HK-2 (cell line): Measurements from ENCODE around the gene SLC2A4.

Source experiments
- DNase-seq: peaks from one replicate; pipeline ENCODE4 v3.0.0-alpha.2; 2018; ENCODE audit not compliant: unreplicated experiment

SLC2A4 gene

DNA sequence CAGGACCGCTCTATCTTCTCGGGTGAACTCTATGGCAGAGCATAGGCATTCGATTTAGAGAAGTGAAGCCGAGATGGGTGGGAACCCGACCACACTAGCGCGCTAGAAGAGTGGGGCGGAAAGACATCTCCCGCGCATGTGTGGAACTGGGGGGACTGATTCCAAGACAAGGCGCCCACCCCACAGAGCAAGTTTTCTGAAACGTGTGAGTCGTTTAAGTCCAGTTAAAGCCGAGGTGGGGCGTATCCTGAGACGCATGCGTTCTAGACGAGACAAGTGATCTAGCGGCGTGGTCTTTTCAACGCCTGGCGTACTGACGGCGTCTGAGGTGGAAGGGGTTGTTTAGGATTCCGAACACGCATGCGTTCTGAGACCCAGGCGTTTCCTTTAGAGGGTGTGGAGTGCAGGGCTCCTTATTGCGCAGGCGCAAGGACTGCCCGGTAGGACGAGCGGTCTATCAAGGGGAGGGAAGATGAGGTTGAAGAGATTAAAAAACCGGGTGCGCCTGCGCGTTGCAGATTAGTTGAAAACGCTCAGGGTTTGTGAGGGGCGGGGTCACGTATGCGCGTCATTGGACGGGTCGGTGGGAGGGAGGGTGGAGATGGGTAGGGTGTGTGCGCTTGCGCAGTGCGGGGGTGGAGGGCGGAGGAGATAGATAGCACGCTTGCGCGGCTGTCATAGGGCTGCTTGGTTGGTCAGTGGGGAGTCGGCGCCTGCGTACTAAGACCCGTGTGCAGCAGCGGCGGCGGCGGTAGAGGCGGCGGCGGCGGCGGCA lies 25.6 kb downstream of the SLC2A4 start, which contains the start of gene EIF5A:
Gene EIF5A, plus strand, starts transcription at position 718 of the 775 bp plus-strand sequence. CDS start 2,008 bp downstream, outside the sequence.
- peak; percentile 100 for DNase-seq

DNA sequence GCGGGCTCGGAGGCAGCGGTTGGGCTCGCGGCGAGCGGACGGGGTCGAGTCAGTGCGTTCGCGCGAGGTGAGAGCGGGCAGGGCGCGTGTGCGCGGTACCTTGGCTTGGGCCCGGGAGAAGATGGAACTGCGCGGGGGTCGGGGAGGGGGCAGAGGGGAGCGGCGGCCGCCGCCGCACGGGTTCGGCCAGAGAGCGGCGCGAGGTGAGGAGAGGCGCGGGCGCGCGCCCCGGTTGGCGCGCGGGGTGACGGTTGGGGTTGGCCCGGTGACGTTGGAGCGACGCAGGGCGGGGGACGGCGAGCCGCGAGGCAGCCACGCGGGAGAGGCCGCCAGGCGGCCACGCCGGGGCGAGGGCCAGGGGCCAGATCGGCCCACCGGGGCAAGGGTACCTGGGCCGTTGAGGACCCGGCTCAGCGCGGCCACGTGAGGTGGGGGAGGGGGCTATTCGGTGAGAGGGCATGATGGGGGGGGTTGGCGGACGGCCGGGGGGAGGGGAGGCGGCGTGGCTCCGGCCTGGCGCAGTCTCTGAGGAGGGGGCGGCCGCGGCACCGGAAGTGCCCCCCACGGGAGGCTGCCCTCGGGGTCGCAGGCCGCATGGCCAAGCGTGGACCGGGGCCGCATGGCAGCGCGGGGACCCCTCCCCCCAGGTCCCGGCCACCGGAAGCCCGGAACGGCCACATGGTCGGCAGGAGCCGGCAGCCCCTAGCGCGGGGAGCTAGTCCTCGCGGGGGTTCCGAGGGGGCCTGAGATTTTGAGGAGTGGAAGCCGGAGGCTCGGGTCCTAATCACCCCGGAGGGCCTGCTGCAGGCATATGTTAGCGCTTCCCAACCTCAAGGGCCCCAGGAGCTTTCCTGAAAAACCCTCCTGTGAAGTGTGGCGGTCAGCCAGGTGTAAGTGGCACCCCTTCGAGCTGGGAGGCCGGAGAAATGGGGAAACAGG lies 26.4 kb downstream of the SLC2A4 start:
- DNase-seq: peak; percentile 41

- DNase-seq: peak; percentile 76
These were observed 27.3 kb downstream of the SLC2A4 start for GRCh38 chr17:7308625-7309433.

DNA sequence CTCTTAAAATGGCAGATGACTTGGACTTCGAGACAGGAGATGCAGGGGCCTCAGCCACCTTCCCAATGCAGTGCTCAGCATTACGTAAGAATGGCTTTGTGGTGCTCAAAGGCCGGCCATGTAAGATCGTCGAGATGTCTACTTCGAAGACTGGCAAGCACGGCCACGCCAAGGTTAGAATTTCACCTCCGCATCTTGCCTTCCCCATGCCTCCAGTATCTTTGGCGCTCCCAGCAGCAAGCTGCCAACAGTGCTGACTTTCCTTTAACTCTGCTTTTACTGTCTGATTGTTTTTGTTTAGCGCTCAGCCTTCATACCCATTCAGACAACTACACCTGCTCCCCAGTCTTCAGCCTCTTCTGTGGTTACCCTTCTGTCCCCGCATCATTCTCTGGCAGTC lies 28.1 kb downstream of the SLC2A4 start:
- DNase-seq: no peak

DNA sequence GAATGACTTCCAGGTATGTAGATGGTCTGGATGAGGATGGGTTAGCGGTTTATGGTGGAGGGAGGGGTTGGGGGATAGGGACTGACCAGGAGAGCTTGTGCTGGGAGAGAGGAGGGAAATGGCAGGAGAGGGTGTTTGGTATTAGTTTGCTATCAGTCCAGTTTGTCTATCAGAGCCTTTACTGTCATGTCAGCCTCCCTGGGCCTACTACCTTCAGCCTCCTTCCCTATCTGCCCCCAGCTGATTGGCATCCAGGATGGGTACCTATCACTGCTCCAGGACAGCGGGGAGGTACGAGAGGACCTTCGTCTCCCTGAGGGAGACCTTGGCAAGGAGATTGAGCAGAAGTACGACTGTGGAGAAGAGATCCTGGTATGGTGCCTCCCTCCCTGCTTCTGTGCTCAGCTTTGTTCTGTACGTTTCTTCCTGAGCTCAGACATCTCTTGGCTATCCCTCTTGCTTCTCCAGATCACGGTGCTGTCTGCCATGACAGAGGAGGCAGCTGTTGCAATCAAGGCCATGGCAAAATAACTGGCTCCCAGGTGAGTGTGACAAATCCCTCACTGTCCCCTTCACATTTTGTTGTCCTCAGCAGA lies 29.7 kb downstream of the SLC2A4 start:
- DNase-seq: no peak

DNA sequence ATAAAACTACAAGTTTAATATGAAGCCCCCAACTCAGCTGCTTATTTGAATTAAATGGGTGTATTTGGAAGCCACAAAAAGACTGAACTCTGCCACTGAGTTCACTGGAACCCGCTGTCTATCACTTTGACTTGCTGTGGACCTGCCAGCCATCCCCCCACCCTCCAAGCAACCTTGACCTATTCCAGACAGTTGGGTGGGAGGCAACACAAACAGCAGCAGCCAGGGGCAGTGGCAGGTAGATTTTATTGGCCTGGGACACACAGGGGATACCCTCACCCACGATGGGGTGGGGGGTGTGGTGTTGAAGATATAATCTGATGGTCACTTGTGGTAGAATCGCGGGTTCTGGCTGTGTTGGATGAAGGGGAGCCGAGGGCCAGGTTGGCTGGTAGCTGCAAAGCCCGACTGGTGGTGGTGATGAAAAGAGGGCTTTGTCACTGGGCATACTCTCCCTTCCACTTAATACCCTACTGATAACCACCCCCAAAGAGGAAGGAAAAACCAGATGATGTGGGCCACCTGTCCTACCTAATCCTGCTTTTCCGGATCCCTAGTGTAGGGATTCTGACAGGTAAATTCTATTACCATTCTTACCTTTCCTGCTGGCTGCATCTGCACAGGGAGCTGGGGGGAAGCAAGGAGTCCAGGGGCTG lies 31.0 kb downstream of the SLC2A4 start:
- DNase-seq: no peak

DNA sequence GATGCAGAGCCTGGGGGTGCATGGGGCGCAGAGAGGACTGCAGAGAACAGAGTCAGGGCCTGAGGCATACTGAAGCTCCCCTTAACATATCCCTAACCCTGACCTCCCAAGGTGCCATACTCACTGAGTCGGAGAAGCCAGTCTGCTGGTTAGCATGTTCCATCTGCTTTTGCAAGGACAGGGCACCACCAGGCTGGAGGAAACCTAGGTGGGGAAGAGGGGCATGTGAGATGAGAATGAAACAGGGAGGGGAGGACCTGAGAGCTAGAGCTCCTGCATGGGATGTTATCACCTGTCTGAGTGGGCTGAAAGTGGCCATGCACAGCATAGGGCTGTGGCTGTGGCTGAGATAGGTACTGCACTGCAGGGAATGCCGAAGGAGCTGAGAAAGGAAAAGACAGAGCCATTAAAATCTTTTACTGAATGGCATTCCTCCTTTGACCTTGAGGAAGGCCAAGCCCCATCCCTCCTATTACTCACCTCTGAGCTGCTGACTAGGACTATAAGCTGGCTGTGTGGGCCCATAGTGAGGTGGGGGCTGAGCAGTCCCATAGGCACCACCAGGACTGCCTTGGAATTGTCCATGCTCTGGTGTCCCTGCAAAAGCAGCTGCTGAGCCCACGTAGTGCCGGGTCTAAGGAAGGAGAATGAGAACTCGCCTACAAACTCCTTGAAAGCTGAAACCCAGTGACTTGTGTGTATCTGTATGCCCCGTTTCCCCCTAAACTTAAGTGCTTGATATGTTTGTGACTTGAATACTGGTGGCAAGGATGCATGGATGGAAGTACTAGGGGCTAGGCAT lies 31.8 kb downstream of the SLC2A4 start:
- peak; percentile 39 for DNase-seq

GRCh38 chr17:7313890-7314718 lies 32.6 kb downstream of the SLC2A4 start:
- peak; percentile 42 for DNase-seq

- peak; percentile 90 for DNase-seq
These were observed 33.4 kb downstream of the SLC2A4 start, which contains the start of gene GPS2 for GRCh38 chr17:7314719-7315569. Gene GPS2, minus strand, starts transcription at chr17:7315360. Its CDS starts 308 bp downstream, at chr17:7315052.

- peak; percentile 15 for DNase-seq
These were observed 34.2 kb downstream of the SLC2A4 start for GRCh38 chr17:7315570-7316235.

DNA sequence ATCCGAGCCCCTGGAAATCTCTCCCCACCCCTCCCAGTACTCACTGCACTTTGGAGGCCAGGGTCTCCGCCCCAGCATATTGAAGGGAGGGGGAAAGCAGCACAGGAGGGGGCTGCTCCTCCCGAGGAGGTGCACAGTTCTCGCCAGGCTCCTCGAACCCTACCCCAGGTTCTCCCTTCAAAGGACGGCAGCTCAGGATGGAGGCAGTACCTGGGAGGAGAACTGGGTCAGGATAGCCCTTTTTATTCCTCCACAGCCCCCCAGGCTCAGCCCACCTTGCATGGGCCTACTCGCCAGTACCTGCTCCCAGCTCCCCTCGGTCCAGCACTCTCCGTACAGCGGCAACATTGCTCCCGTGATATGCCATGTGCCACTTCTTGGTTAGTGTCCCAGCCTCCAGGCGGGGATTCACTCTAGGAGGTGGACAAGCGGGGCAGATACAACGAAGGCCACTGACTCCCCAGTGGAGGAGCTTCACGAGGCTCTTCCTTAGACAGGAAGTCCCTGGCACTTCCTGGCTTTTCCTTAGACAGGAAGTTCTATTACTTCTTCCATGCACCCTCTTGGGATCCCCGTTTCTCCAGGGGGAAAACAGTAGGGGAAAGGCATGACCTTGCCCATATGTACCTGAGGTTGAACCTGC lies 35.8 kb downstream of the SLC2A4 start:
- DNase-seq: no peak

GRCh38 chr17:7318121-7318860 lies 36.8 kb downstream of the SLC2A4 start:
- no peak for DNase-seq

- DNase-seq: no peak
These were observed 39.9 kb downstream of the SLC2A4 start for GRCh38 chr17:7321466-7321865.

GRCh38 chr17:7322520-7323194 lies 41.1 kb downstream of the SLC2A4 start:
- DNase-seq: no peak

GRCh38 chr17:7323731-7324437 lies 42.4 kb downstream of the SLC2A4 start:
- no peak for DNase-seq
